ENCODE results near the gene DHX15. TPM values are rescaled to one million over a fixed set of nuclear protein-coding genes. Genes with fewer than 3 reads are reported as not detected.

Gene DHX15
- total and polyA plus RNA-seq, 2 of the 8 experiments (the other 6 are each of a cell fraction or from before 2014, with no cell fraction given) = 126 to 286 TPM

- no peak overlapping the region for H4K5ac ChIP-seq (ENCODE audit: insufficient read length, low read depth, low read length)
- H2BK15ac ChIP-seq (ENCODE audit: low read length) = no peak overlapping the region
- CTCF ChIA-PET (ENCODE audit: partially characterized antibody) = interaction anchor here (1.0 to 2.2 kb wide), 3 partner anchors 10 to 129 kb away, joined by 3 to 5 read pairs (median 3); partner anchors contain the start of gene DHX15
- peaks cover 40 to 44% of the 10 kb centered on the region in 2 experiments for H4K20me1 ChIP-seq (replicated peaks in 1 of 2; ENCODE audit: control insufficient read depth in 1 of 2, insufficient read depth in 2 of 2, low read length in 2 of 2)
- no peaks in the 10 kb centered on the region for H3K9me3 ChIP-seq (ENCODE audit: insufficient read depth in 2 of 2, low read depth in 1 of 2, low read length in 1 of 2)
- H4K8ac ChIP-seq (ENCODE audit: extremely low read depth, insufficient read depth, low read length) = no peak overlapping the region
- no peaks in the 10 kb centered on the region for H3K27me3 ChIP-seq (replicated peaks in 1 of 4; ENCODE audit: control insufficient read depth in 3 of 4, extremely low read depth in 1 of 4, insufficient read depth in 3 of 4, low read length in 3 of 4)
- no peak overlapping the region for H3K23ac ChIP-seq (ENCODE audit: insufficient read length)
- no peak overlapping the region for H3K14ac ChIP-seq (ENCODE audit: insufficient read length)
- H3K4me3 ChIP-seq (ENCODE audit: extremely low read depth in 1 of 4, insufficient read depth in 2 of 4, low read depth in 3 of 4, low read length in 4 of 4) = no peak overlapping the region
- H2AK5ac ChIP-seq (ENCODE audit: low read depth, low read length) = no peak overlapping the region
- DNase-seq (ENCODE audit: low read depth in 1 of 2, low spot score in 2 of 2) (no peak), FAIRE-seq (no peak)
- POLR2A ChIA-PET (ENCODE audit: partially characterized antibody) = interaction anchor here (0.9 to 10.9 kb wide), 8 partner anchors 6 to 395 kb away, joined by 3 to 78 read pairs (median 10); partner anchors contain the start of gene DHX15
- no peak overlapping the region for H4K91ac ChIP-seq (replicated peaks; ENCODE audit: insufficient read length, low read length)
- no peak overlapping the region for H2BK12ac ChIP-seq (ENCODE audit: low read depth, low read length)
- no peak overlapping the region for H2BK5ac ChIP-seq (ENCODE audit: low read depth, low read length)
- H3K79me2 ChIP-seq (ENCODE audit: control insufficient read depth in 1 of 2, insufficient read depth in 2 of 2, low read length in 2 of 2) = peaks cover 89 to 100% of the 10 kb centered on the region in 2 experiments
- H2BK120ac ChIP-seq (replicated peaks; ENCODE audit: low read depth, low read length) = no peak overlapping the region
- H3K79me1 ChIP-seq (ENCODE audit: low read depth, low read length) = no peaks in the 10 kb centered on the region; the same call in 1 of the 2 replicates
- H3K27ac ChIP-seq (ENCODE audit: low read depth, low read length) = no peak overlapping the region
- H3K23me2 ChIP-seq (ENCODE audit: low read depth, low read length) = no peaks in the 10 kb centered on the region
- peaks cover 13 to 85% (median 32%) of the 10 kb centered on the region in 4 experiments for H3K36me3 ChIP-seq (ENCODE audit: control insufficient read depth in 2 of 4, insufficient read depth in 4 of 4, low read length in 3 of 4)
- H2AFZ ChIP-seq (ENCODE audit: low read length) = no peak overlapping the region
- H3K4me2 ChIP-seq (ENCODE audit: insufficient read depth in 1 of 2, low read depth in 2 of 2, low read length in 2 of 2) = no peak overlapping the region
- no peak overlapping the region for H2BK20ac ChIP-seq (ENCODE audit: low read length)
- no peak overlapping the region for H3K9ac ChIP-seq (replicated peaks in 1 of 4; ENCODE audit: extremely low read depth in 1 of 4, low read depth in 3 of 4, low read length in 3 of 4)
- no peak overlapping the region for H3K4ac ChIP-seq (replicated peaks; ENCODE audit: insufficient read length, low read depth, low read length)
- no peak overlapping the region for H3K18ac ChIP-seq (ENCODE audit: extremely low read depth, low read length)
- peaks cover 0 to 10% (median 5%) of the 10 kb centered on the region in 4 experiments; a peak in 3 of 7 replicates for H3K4me1 ChIP-seq (replicated peaks in 1 of 4; ENCODE audit: control insufficient read depth in 3 of 4, insufficient read depth in 4 of 4, low read length in 3 of 4)
- no peak overlapping the region for H3K56ac ChIP-seq (replicated peaks; ENCODE audit: insufficient read length, low read depth, low read length)
- no peak for TF ChIP-seq EGR1 (IDR thresholded peaks at IDR 0.05; ENCODE audit: borderline replicate concordance, low read depth, low read length)
- no peak for TF ChIP-seq SP4 (IDR thresholded peaks at IDR 0.05; ENCODE audit: low read length)
- TF ChIP-seq BACH1 (IDR thresholded peaks at IDR 0.05; ENCODE audit: low read length) = no peak
- TF ChIP-seq CHD1 (IDR thresholded peaks at IDR 0.05; ENCODE audit: low read depth, low read length) = no peak
- no peak for TF ChIP-seq BCL11A (IDR thresholded peaks at IDR 0.05; ENCODE audit: low read depth in 2 of 2, low read length in 2 of 2)
- no peak for TF ChIP-seq RFX5 (IDR thresholded peaks at IDR 0.05; ENCODE audit: borderline replicate concordance, low read depth, low read length)
- no peak for TF ChIP-seq RAD21 (IDR thresholded peaks at IDR 0.05 in 1 of 2, conservative IDR thresholded peaks at IDR 0.05 in 1 of 2; ENCODE audit: low read depth in 2 of 2, low read length in 2 of 2)
- TF ChIP-seq NRF1 (IDR thresholded peaks at IDR 0.05; ENCODE audit: low read depth, low read length) = no peak
- no peak for TF ChIP-seq KDM5A (IDR thresholded peaks at IDR 0.05; ENCODE audit: low read length)
Measured at GRCh38 chr4:24574236-24574635, 10.1 kb downstream of the DHX15 start.
